K562 (cell line): ENCODE measurements around the gene SAP130. TPM values are rescaled to one million over a fixed set of nuclear protein-coding genes. Genes with fewer than 3 reads are reported as not detected.
A peak's percentile ranks its signal among the peaks of the same experiment; 100 is the strongest.

ENCODE experiments used
- BCLAF1 ChIP-seq, 2 experiments: fragments of 450-650 bp in 1 of 2; IDR thresholded peaks; 2 replicates each; pipeline ENCODE4 v1.6.1; 2011 to 2017; ENCODE audit warnings: low read depth in 2 of 2, antibody characterized with exemption in 1 of 2, borderline replicate concordance in 1 of 2, low read length in 1 of 2, mild to moderate bottlenecking in 1 of 2, mixed read lengths in 1 of 2; ENCODE audit not compliant: control insufficient read depth in 1 of 2
- CBX1 ChIP-seq: sonication (generic); IDR thresholded peaks from 2 replicates; pipeline ENCODE4 v1.6.1; 2016; ENCODE audit warnings: antibody characterized with exemption, low read depth, mild to moderate bottlenecking
- CEBPB ChIP-seq: fragments of 450-650 bp; IDR thresholded peaks from 2 replicates; pipeline ENCODE4 v1.6.1; 2016; ENCODE audit warnings: missing genetic modification characterization, missing compliant biosample characterization
- ETS1 ChIP-seq: conservative IDR thresholded peaks from 2 replicates; pipeline ENCODE4 v1.6.1; 2011; ENCODE audit warnings: low read depth, mild to moderate bottlenecking, low read length; ENCODE audit not compliant: control insufficient read depth
- L3MBTL2 ChIP-seq: fragments of 450-650 bp; IDR thresholded peaks from 2 replicates; pipeline ENCODE4 v1.6.1; 2016; ENCODE audit warnings: mild to moderate bottlenecking, moderate library complexity
- MBD2 ChIP-seq: sonication (generic); IDR thresholded peaks from 2 replicates; pipeline ENCODE4 v1.6.1; 2016; ENCODE audit warnings: low read depth, borderline replicate concordance
- MECOM ChIP-seq: fragments of 250-450 bp; sonication (Bioruptor Pico); IDR thresholded peaks from 2 replicates; pipeline ENCODE4 v1.8.0; 2022; ENCODE audit warnings: inconsistent platforms
- MEIS2 ChIP-seq: fragments of 450-650 bp; IDR thresholded peaks from 2 replicates; pipeline ENCODE4 v1.6.1; 2014; ENCODE audit warnings: mild to moderate bottlenecking; ENCODE audit not compliant: partially characterized antibody
- PHB2 ChIP-seq: fragments of 450-650 bp; IDR thresholded peaks from 2 replicates; pipeline ENCODE4 v1.6.1; 2017; ENCODE audit warnings: low read depth
- POLR2AphosphoS2 ChIP-seq: IDR thresholded peaks from 2 replicates; pipeline ENCODE4 v1.6.1; 2012; ENCODE audit warnings: low read length, improper control_type of control experiment
- SIN3B ChIP-seq: fragments of 450-650 bp; IDR thresholded peaks from 2 replicates; pipeline ENCODE4 v1.6.1; 2017; ENCODE audit warnings: low read depth, mild to moderate bottlenecking, moderate library complexity
- SMARCB1 ChIP-seq: IDR thresholded peaks from 2 replicates; pipeline ENCODE4 v1.6.1; 2011; ENCODE audit warnings: improper control_type of control experiment, low read depth; ENCODE audit not compliant: insufficient read length
- TAF1 ChIP-seq: IDR thresholded peaks from 2 replicates; pipeline ENCODE4 v1.6.1; 2011; ENCODE audit warnings: mild to moderate bottlenecking, low read length, moderate library complexity; ENCODE audit not compliant: insufficient read depth, control insufficient read depth, severe bottlenecking; ENCODE audit errors: extremely low read depth
- TFAM ChIP-seq: fragments of 250-450 bp; sonication (Bioruptor Pico); conservative IDR thresholded peaks from 2 replicates; pipeline ENCODE4 v1.5.0; 2021; ENCODE audit warnings: mild to moderate bottlenecking, moderate library complexity
- YY1 ChIP-seq, 3 experiments: IDR thresholded peaks; 2 replicates each; pipeline ENCODE4 v1.6.1; 2011; ENCODE audit warnings: low read length in 2 of 3, mild to moderate bottlenecking in 2 of 3, moderate library complexity in 2 of 3, borderline replicate concordance in 1 of 3, control low read depth in 1 of 3, low read depth in 1 of 3; ENCODE audit not compliant: insufficient read depth in 3 of 3, insufficient replicate concordance in 2 of 3, control insufficient read depth in 1 of 3, insufficient read length in 1 of 3; ENCODE audit errors: extremely low read depth in 1 of 3
- ZBTB43 ChIP-seq: sonication (generic); formaldehyde crosslinking; IDR thresholded peaks from 2 replicates; pipeline ENCODE4 v1.8.0; 2023; ENCODE audit warnings: mild to moderate bottlenecking, missing genetic modification reagents
- ZNF232 ChIP-seq: sonication (generic); formaldehyde crosslinking; IDR thresholded peaks from 2 replicates; pipeline ENCODE4 v1.8.0; 2022; ENCODE audit warnings: mild to moderate bottlenecking, missing genetic modification reagents
- ZNF274 ChIP-seq: IDR thresholded peaks from 2 replicates; pipeline ENCODE4 v1.6.1; 2011; ENCODE audit warnings: low read depth, mild to moderate bottlenecking, low read length, moderate library complexity, borderline replicate concordance
- ZNF551 ChIP-seq: fragments of 250-450 bp; sonication (Bioruptor Pico); IDR thresholded peaks from 2 replicates; pipeline ENCODE4 v1.5.0; 2021; ENCODE audit warnings: mild to moderate bottlenecking, moderate library complexity
- ZNF655 ChIP-seq: fragments of 250-450 bp; sonication (Bioruptor Pico); IDR thresholded peaks from 2 replicates; pipeline ENCODE4 v1.5.0; 2021
- ZNF696 ChIP-seq: fragments of 250-450 bp; sonication (Bioruptor Pico); conservative IDR thresholded peaks from 2 replicates; pipeline ENCODE4 v1.4.0; 2020; ENCODE audit warnings: mild to moderate bottlenecking, moderate library complexity
- polyA plus RNA-seq, 8 experiments: library from polyadenylated mRNA; depleted of rRNA in 4 of 8; stranded (reverse) in 5 of 8; unstranded in 3 of 8; fragments of >200 nt; fragmentation: Nextera tagmentation in 2 of 8; fragmentation: Illumina TruSeq in 1 of 8; extraction: Ambion mirVana in 2 of 8; extraction: Trizol in 1 of 8; gene quantifications; 2 replicates each; pipeline versions ENCODE4 v1.2.1 to v1.2.3, GENCODE V29; 2011 to 2014; ENCODE audit warnings: inconsistent platforms in 1 of 8, missing spikeins in 1 of 8
- total RNA-seq, 7 experiments: library from RNA; depleted of rRNA in 6 of 7; stranded (reverse); fragments of >200 nt in 6 of 7; fragmentation: Illumina TruSeq in 2 of 7; extraction: Trizol in 2 of 7; gene quantifications; 2 replicates each; pipeline versions ENCODE4 v1.2.1 to v1.2.3, GENCODE V29; 2011 to 2021; ENCODE audit warnings: low replicate concordance in 1 of 7

The SAP130 gene
- total and polyA plus RNA-seq, 9 of the 15 experiments (the other 6 are each of a cell fraction or from before 2014, with no cell fraction given): 4.5 to 33.4 (median 7.4) TPM

- no peak for TF ChIP-seq POLR2AphosphoS2
- TF ChIP-seq ZNF696 (CRISPR knock-in tag): no peak
- TF ChIP-seq TFAM (CRISPR knock-in tag): no peak
- 0 out of 2 replicates have a peak, but pooled peaks have one; percentile 27 for TF ChIP-seq MECOM
- TF ChIP-seq YY1 (IDR thresholded peaks at IDR 0.05; ENCODE audit: borderline replicate concordance in 1 of 3, control insufficient read depth in 1 of 3, extremely low read depth in 1 of 3, insufficient read depth in 3 of 3, insufficient read length in 1 of 3, insufficient replicate concordance in 2 of 3, low read depth in 1 of 3, low read length in 2 of 3): no peak
- TF ChIP-seq TAF1: no peak
- no peak for TF ChIP-seq BCLAF1 (IDR thresholded peaks at IDR 0.05; ENCODE audit: borderline replicate concordance in 1 of 2, control insufficient read depth in 1 of 2, low read depth in 2 of 2, low read length in 1 of 2)
- no peak for TF ChIP-seq PHB2
- TF ChIP-seq ZNF551: no peak
- no peak for TF ChIP-seq ZNF232 (CRISPR knock-in tag)
- no peak for TF ChIP-seq SMARCB1
- TF ChIP-seq CBX1: no peak
- no peak for TF ChIP-seq ETS1
- TF ChIP-seq CEBPB (tag): peak; percentile 65
- no peak for TF ChIP-seq ZNF655 (CRISPR knock-in tag)
- peak; percentile 87 for TF ChIP-seq L3MBTL2
- no peak for TF ChIP-seq MBD2
- no peak for TF ChIP-seq SIN3B
- no peak for TF ChIP-seq ZBTB43
- TF ChIP-seq MEIS2: no peak
- no peak for TF ChIP-seq ZNF274
Observed at GRCh38 chr2:127942002-127942401, 85.9 kb downstream of the SAP130 start (continued).
